ENCODE results near the gene OXSR1.

DNA sequence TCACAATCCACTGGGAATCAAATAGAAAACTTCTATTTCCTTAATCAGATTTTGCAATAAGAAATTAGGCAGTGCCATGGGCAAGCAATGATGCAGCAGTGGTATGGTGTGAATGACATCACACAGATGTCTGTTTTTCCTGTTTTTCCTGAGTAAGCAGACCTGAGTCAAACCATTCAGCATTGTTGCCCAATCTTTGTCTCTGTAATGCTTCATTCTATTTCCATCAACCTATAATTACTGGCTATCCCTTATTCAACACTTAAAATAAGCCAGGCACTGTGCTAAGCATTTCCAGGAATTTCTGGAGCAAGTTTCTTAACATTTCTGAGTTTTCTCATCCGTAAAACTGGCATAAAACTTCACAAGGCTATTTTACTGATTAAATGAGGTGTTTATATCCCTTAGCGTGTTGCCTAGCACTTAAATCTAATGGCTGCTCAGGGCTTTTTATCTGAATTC is 11.3 kb upstream of the OXSR1 start:
- TF ChIP-seq CTCF (IDR thresholded peaks at IDR 0.05; ENCODE audit: borderline replicate concordance, extremely low read depth, low read length, poor library complexity, severe bottlenecking) (no peak), EZH2 (IDR thresholded peaks at IDR 0.05; ENCODE audit: borderline replicate concordance, low read depth, low read length, severe bottlenecking) (no peak)
